ENCODE results near the gene CCDC7. TPM values are rescaled to one million over a fixed set of nuclear protein-coding genes. Genes with fewer than 3 reads are reported as not detected.
"Not testable (repeated sequence)": the region's sequence is repeated elsewhere in the genome, so short reads cannot be mapped to it uniquely, and the experiment has no call there.

The CCDC7 gene
- 0.59 TPM for polyA plus RNA-seq (2012; ENCODE audit: insufficient read depth, insufficient read length, low read depth)

DNA sequence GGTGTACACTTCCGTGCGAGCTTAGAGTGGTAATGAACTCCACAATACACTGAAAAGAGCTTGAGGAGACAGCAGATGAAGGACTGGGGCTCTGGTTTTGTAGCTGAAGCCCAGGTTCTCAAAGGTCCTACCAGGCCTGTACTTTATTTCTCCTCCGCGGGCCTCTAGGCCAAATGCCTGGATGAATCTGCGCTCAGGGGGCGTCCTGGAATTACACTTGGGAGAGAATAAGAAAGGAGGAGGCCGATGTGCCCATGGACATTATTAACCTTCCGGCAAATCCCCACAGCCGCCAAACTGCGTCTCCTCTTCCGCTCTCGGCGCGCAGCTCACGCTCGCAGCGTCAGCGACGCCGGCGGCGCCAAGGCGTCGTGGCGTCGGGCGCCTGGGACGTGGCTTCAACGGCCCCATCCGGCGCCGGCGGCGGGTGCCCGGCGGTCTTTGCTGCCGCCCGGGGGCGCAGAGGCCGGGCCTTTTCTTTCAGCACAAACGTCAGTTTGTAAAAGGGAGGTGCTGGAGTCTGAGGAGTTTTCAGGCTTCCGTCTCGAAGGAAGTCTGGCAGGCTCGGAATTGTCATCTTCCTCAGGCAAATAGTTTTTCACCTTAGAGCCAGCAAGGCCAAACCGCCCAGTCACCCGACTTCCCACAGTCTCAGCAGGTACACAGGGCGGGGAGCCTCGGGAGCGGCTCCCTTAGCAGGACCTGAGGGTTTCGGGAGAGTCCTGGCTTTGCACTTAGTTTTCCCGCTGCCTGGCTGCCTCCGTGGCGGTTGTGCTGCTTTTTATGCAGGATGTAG is at the start of gene CCDC7:
CCDC7 (plus strand) TSS at position 401 of the 796 bp plus-strand sequence. CDS start 5,503 bp downstream, outside the sequence.
- Histone ChIP-seq H3K36me3 (no peaks in the 10 kb centered on the region), H3K4me1 (no peaks in the 10 kb centered on the region), H3K27me3 (no peaks in the 10 kb centered on the region), H3K4me3 (ENCODE audit: low read depth, low read length) (peak within 1 kb of the TSS; percentile 76), H3K9me3 (no peaks in the 10 kb centered on the region)
- peak; percentile 71 for DNase-seq
- TF ChIP-seq CTCF (IDR thresholded peaks at IDR 0.05; ENCODE audit: low read depth, low read length): no peak

GRCh38 chr10:32397163-32397562 is 48.8 kb upstream of the CCDC7 start:
- DNase-seq; H3K27me3 ChIP-seq; H3K4me1 ChIP-seq; H3K36me3 ChIP-seq; H3K9me3 ChIP-seq; H3K4me3 ChIP-seq (ENCODE audit: low read depth, low read length): not testable (repeated sequence)

GRCh38 chr10:32399720-32400119 is 46.2 kb upstream of the CCDC7 start:
- H3K36me3 ChIP-seq; H3K4me1 ChIP-seq; DNase-seq; H3K4me3 ChIP-seq (ENCODE audit: low read depth, low read length); H3K27me3 ChIP-seq; H3K9me3 ChIP-seq: not testable (repeated sequence)

GRCh38 chr10:32400961-32401360 is 45.0 kb upstream of the CCDC7 start:
- no peak overlapping the region for H3K4me3 ChIP-seq (ENCODE audit: low read depth, low read length)
- no peaks in the 10 kb centered on the region for H3K36me3 ChIP-seq
- H3K4me1 ChIP-seq: no peaks in the 10 kb centered on the region
- no peaks in the 10 kb centered on the region for H3K27me3 ChIP-seq
- H3K9me3 ChIP-seq: no peaks in the 10 kb centered on the region
- TF ChIP-seq CTCF (IDR thresholded peaks at IDR 0.05; ENCODE audit: low read depth, low read length): no peak
- no peak for DNase-seq

- H3K4me3 ChIP-seq (ENCODE audit: low read depth, low read length): no peak overlapping the region
- no peaks in the 10 kb centered on the region for H3K27me3 ChIP-seq
- no peak for TF ChIP-seq CTCF (IDR thresholded peaks at IDR 0.05; ENCODE audit: low read depth, low read length)
Measured at GRCh38 chr10:32402499-32402898, 43.4 kb upstream of the CCDC7 start.

DNA sequence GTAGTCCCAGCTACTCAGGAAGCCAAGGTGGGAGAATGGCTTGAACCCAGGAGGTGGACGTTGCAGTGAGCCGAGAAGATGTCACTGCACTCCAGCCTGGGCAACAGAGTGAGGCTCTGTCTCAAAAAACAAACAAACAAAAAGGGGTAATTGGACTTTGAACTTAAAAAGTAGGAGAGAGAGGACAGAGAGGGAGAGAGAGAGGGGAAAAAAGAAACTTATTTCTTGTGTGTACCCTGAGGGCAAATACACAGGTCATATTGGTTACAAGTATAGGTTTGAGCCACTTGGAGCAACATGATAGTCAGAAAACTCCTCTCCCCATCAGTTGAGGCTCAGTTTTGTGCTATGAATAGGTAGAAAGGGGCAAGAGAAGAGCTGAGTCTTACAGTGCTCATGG is 42.8 kb upstream of the CCDC7 start:
- no peaks in the 10 kb centered on the region for H3K9me3 ChIP-seq
- no peaks in the 10 kb centered on the region for H3K27me3 ChIP-seq
- H3K36me3 ChIP-seq: no peaks in the 10 kb centered on the region
- no peak for DNase-seq
- H3K4me3 ChIP-seq (ENCODE audit: low read depth, low read length): no peak overlapping the region
- no peak for TF ChIP-seq CTCF (IDR thresholded peaks at IDR 0.05; ENCODE audit: low read depth, low read length)
- H3K4me1 ChIP-seq: no peaks in the 10 kb centered on the region

More at GRCh38 chr10:32402499-32402898, 43.4 kb upstream of the CCDC7 start:
- Histone ChIP-seq H3K9me3 (no peaks in the 10 kb centered on the region), H3K36me3 (no peaks in the 10 kb centered on the region), H3K4me1 (no peaks in the 10 kb centered on the region)
- no peak for DNase-seq

DNA sequence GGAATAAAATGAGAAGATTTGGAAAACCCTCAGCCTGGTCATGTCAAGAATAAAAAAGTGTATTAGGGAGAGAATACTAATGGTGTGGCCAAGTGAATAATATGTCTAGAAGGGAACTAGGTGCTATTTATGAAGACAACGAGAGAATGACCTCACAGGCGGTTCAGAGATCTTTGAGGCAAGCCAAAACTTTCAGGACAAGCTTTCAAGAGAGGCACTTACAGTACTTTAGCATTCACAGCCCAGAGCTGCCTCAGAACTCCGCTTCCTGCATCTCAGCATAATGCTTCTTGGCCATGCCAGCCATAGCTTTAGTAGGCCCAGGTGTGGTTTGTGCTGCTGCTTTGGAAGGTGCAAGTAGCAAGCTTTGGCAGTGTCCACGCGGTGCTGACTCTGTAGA is 37.2 kb upstream of the CCDC7 start:
- Histone ChIP-seq H3K9me3 (no peaks in the 10 kb centered on the region), H3K27me3 (no peaks in the 10 kb centered on the region), H3K36me3 (no peaks in the 10 kb centered on the region), H3K4me3 (ENCODE audit: low read depth, low read length) (no peak overlapping the region), H3K4me1 (no peaks in the 10 kb centered on the region)
- TF ChIP-seq CTCF (IDR thresholded peaks at IDR 0.05; ENCODE audit: low read depth, low read length): no peak
- no peak for DNase-seq

All from BE2C (cell line).